ENCODE results near the gene F11R. TPM values are rescaled to one million over a fixed set of nuclear protein-coding genes. Genes with fewer than 3 reads are reported as not detected.

F11R gene
- polyA plus RNA-seq, 1 experiment: 1.8 TPM

DNA sequence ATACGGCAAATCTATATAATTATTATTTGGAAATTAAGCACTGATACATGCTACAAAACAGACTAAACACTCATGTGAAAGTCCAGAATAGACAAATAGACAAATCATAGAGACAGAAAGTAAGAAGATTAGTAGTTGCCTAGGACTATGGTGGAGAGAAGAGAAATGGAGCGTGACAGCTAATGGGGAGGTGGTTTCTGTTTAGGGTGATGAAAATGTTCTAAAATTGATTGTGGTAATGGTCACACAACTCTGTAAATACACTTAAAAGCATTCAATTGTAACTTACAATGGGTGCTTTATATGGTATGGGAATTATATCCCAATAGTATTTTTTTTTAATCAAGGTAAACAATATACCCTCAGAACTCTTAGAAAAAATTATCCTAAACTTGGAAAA lies 45.9 kb downstream of the F11R start:
- Histone ChIP-seq H3K36me3 (ENCODE audit: control insufficient read depth, insufficient read depth, low read length) (no peaks in the 10 kb centered on the region), H3K4me3 (ENCODE audit: low read depth, low read length) (no peak overlapping the region), H3K27me3 (ENCODE audit: control insufficient read depth, insufficient read depth, low read length) (peaks cover 2% of the 10 kb centered on the region; the same call in 1 of the 2 replicates)
- TF ChIP-seq, protein P1, sequence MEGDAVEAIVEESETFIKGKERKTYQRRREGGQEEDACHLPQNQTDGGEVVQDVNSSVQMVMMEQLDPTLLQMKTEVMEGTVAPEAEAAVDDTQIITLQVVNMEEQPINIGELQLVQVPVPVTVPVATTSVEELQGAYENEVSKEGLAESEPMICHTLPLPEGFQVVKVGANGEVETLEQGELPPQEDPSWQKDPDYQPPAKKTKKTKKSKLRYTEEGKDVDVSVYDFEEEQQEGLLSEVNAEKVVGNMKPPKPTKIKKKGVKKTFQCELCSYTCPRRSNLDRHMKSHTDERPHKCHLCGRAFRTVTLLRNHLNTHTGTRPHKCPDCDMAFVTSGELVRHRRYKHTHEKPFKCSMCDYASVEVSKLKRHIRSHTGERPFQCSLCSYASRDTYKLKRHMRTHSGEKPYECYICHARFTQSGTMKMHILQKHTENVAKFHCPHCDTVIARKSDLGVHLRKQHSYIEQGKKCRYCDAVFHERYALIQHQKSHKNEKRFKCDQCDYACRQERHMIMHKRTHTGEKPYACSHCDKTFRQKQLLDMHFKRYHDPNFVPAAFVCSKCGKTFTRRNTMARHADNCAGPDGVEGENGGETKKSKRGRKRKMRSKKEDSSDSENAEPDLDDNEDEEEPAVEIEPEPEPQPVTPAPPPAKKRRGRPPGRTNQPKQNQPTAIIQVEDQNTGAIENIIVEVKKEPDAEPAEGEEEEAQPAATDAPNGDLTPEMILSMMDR (IDR thresholded peaks at IDR 0.05; ENCODE audit: insufficient read depth, low read depth, low read length): no peak
- DNase-seq (ENCODE audit: low read depth): no peak
- POLR2A ChIA-PET: no interaction called here
- CTCF ChIA-PET: interaction anchor here (1.9 kb wide), 1 partner anchor 14 kb away, joined by 6 read pairs; no protein-coding TSS in a partner anchor

DNA sequence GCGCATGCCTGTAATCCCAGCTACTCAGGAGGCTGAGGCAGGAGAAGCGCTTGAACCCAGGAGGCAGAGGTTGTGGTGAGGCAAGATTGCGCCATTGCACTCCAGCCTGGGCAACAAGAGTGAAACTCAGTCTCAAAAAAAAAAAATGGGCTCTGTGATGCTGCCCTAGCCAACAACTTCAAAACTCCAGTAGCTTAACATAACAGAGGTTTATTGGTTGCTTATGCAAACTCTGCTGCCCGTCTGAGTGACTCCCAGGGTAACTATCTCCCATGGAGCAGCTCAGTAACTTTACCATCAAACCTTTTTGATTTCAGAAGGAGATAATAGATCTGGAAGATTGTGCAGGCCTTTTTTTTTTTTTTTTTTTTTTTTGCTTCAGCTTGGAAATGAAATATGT lies 47.5 kb downstream of the F11R start:
- no peak overlapping the region for H3K4me3 ChIP-seq (ENCODE audit: low read depth, low read length)
- H3K27me3 ChIP-seq (ENCODE audit: control insufficient read depth, insufficient read depth, low read length): peaks cover 2% of the 10 kb centered on the region; the same call in 1 of the 2 replicates
- DNase-seq (ENCODE audit: low read depth): no peak
- H3K36me3 ChIP-seq (ENCODE audit: control insufficient read depth, insufficient read depth, low read length): no peaks in the 10 kb centered on the region
- ChIA-PET CTCF (interaction anchor here (0.7 kb wide), 1 partner anchor 231 kb away, joined by 6 read pairs; no protein-coding TSS in a partner anchor), POLR2A (no interaction called here)
- TF ChIP-seq, protein P1 (IDR thresholded peaks at IDR 0.05; ENCODE audit: insufficient read depth, low read depth, low read length): no peak

DNA sequence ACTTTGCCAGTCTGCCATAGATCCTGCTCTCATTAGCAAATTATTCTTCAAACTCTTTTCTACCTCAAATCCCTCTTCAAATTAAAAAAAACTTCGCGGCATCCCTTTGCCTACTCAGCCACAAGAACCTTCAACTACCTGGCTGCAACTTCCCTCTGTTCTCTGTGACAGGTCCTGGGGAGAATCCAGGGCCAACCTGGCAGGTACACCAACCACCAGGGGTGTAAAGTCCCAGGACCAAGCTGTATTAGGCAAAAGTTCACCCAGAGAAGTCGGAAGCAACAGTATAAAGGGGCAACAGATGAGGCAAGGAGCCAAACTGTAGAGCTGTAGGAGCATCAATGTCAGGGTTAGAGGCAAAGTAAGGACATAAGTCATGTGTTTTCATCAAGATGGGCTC lies 48.0 kb downstream of the F11R start:
- Histone ChIP-seq H3K4me3 (ENCODE audit: low read depth, low read length) (no peak overlapping the region), H3K36me3 (ENCODE audit: control insufficient read depth, insufficient read depth, low read length) (no peaks in the 10 kb centered on the region), H3K27me3 (ENCODE audit: control insufficient read depth, insufficient read depth, low read length) (peaks cover 2% of the 10 kb centered on the region; the same call in 1 of the 2 replicates)
- ChIA-PET POLR2A (no interaction called here), CTCF (interaction anchor here (0.6 to 1.1 kb wide), 2 partner anchors 8 to 297 kb away, joined by 3 read pairs; no protein-coding TSS in a partner anchor)
- DNase-seq (ENCODE audit: low read depth): no peak
- TF ChIP-seq, protein P1 (IDR thresholded peaks at IDR 0.05; ENCODE audit: insufficient read depth, low read depth, low read length): no peak

DNA sequence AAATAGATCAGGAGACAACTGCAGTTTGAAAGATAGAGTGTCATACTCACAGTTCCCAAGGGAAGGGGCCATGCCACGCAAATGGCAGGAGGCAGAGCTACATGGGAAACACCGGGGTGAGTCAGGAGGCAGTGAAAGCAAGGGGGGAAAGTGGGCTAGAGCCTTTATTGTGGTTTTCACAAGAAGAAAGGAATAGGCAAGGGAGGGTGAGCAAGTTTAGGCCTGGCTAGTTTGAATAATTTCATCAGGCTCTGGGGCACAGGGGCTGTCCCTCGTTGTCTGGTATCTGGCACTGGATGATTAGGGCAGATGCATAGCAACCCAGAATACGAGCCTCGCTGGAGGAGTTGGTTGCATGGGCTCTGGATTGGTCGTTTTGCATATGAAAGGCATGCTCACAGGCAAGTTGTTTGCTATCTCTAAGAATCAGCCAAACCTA lies 49.3 kb downstream of the F11R start:
- ChIA-PET POLR2A (no interaction called here), CTCF (interaction anchor here (1.1 kb wide), 1 partner anchor 296 kb away, joined by 3 read pairs; no protein-coding TSS in a partner anchor)
- TF ChIP-seq, protein P1 (IDR thresholded peaks at IDR 0.05; ENCODE audit: insufficient read depth, low read depth, low read length): no peak
- Histone ChIP-seq H3K4me3 (ENCODE audit: low read depth, low read length) (no peak overlapping the region), H3K36me3 (ENCODE audit: control insufficient read depth, insufficient read depth, low read length) (no peaks in the 10 kb centered on the region), H3K27me3 (ENCODE audit: control insufficient read depth, insufficient read depth, low read length) (peaks cover 2% of the 10 kb centered on the region; the same call in 1 of the 2 replicates)
- no peak for DNase-seq (ENCODE audit: low read depth)

DNA sequence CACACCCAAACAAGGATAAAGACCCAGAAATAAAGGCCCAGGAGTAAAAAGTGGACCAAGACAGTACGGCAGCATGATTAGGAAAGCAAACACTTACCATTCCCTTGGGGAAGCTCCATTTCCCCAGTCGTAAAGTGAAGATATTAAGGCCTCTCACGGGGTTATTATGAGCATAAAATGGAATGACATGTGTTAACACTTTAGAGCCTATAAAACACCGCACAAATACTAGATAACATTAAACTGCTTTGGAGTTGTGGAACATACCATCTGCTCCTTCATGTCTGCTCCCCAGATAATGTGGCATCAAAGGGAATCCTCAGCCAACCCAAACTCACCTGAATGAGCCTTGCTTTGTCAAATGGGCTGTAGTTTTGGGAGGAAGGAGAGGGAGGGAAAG lies 57.4 kb downstream of the F11R start:
- ChIA-PET CTCF (interaction anchor here (2.6 kb wide), 1 partner anchor 9 kb away, joined by 9 read pairs; the partner anchor contains the start of gene ITLN2), POLR2A (no interaction called here)
- TF ChIP-seq, protein P1 (IDR thresholded peaks at IDR 0.05; ENCODE audit: insufficient read depth, low read depth, low read length): no peak
- Histone ChIP-seq H3K27me3 (ENCODE audit: control insufficient read depth, insufficient read depth, low read length) (no peaks in the 10 kb centered on the region), H3K36me3 (ENCODE audit: control insufficient read depth, insufficient read depth, low read length) (no peaks in the 10 kb centered on the region), H3K4me3 (ENCODE audit: low read depth, low read length) (no peak overlapping the region)
- DNase-seq (ENCODE audit: low read depth): no peak
